Middle frontal gyrus (tissue), 1 donor: Measurements from ENCODE around the gene SEPTIN8.

Source experiments
- DNase-seq: peaks from one replicate; pipeline ENCODE4 v3.0.0-alpha.2; 2015; ENCODE audit warnings: low spot score; ENCODE audit errors: extremely low spot score

SEPTIN8 gene

DNA sequence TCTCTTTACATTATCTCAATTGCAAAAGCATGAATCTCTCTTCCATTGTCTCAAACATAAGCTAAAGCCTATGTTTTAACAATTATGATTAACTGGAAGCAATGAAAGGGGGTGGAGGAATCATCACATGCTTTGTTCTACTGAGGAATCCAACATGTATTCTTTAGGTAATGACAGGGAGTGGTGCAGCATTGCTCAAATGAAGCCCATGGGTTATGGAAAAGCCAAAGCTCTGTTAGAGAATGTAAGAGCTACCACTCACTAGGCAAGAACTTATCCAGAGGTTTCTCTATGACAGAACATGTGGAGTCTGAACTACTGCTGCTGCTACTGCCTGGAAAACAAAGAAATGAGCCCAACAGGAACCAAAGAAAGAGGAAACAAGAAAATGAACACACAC lies 68.4 kb downstream of the SEPTIN8 start:
- no peak for DNase-seq

DNA sequence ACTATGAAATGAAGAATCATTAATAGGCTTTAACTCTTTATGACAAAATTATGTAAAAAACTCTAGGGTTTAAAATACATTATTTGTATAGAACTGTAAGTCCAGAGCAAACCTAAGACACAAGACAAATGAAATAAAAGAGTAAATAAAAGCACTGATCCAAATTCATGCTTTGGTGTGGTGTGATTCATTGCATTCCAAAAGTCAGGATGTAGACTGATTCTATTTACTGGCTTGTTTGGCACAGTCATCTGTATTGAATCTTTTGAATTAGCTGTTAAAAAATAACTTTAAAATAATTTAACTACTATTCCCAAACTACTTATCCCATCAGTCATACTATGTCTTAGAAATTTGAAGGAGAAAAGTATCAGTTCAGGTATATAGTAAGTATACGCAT lies 72.2 kb downstream of the SEPTIN8 start:
- DNase-seq = no peak
